Testis (tissue), 2 donors: ENCODE measurements around the gene RRAD.

Experiments
- POLR2A ChIP-seq: fragments of 450-650 bp; IDR thresholded peaks from one replicate; pipeline ENCODE4 v1.6.1; 2017; ENCODE audit warnings: antibody characterized with exemption, mild to moderate bottlenecking, moderate library complexity
- TF ChIP-seq, protein P1 (sequence below), 3 experiments: fragments of 450-650 bp in 2 of 3; fragments of 200-600 bp in 1 of 3; sonication (generic) in 1 of 3; IDR thresholded peaks; one replicate each; pipeline ENCODE4 v1.5.1; 2016 to 2019; ENCODE audit warnings: antibody characterized with exemption in 3 of 3, mild to moderate bottlenecking in 2 of 3, moderate library complexity in 1 of 3

DNA sequence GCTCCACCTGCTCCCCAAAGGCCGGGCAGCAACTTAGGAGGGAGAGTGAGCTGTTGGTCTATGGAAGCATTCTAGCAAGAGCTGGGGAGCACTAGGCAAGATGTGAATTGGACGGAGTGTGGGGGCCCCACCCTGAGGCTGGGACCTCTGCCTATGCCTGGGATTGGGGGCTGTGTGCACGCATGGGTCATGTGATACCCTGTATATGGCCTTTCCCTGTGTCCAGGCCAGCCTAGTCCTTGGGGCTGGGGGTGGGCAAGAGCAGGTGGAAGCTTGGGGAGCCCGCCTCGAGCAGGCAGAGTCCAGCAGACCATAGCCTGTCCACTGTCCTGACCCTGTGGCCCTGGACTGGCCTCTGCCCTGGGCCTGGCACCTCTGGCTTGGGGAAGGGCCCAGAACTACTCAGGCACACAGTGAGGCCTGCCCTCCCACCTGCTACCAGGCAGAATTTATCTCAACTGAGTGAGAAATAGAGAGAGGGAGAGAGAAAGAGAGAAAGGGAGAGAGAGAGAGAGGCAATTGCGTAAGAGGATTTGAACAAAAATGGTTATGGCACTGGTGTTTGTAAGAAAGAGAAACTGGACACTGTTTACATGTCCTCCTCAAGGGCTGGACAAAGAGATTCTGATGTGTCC is 25.9 kb downstream of the RRAD start:
- TF ChIP-seq, protein P1, sequence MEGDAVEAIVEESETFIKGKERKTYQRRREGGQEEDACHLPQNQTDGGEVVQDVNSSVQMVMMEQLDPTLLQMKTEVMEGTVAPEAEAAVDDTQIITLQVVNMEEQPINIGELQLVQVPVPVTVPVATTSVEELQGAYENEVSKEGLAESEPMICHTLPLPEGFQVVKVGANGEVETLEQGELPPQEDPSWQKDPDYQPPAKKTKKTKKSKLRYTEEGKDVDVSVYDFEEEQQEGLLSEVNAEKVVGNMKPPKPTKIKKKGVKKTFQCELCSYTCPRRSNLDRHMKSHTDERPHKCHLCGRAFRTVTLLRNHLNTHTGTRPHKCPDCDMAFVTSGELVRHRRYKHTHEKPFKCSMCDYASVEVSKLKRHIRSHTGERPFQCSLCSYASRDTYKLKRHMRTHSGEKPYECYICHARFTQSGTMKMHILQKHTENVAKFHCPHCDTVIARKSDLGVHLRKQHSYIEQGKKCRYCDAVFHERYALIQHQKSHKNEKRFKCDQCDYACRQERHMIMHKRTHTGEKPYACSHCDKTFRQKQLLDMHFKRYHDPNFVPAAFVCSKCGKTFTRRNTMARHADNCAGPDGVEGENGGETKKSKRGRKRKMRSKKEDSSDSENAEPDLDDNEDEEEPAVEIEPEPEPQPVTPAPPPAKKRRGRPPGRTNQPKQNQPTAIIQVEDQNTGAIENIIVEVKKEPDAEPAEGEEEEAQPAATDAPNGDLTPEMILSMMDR (IDR thresholded peaks at IDR 0.05): no peak
- TF ChIP-seq POLR2A: no peak
